ENCODE data around the gene TBC1D14. TPM values are rescaled to one million over a fixed set of nuclear protein-coding genes. Genes with fewer than 3 reads are reported as not detected.

Gene TBC1D14
- total and polyA plus RNA-seq, 2 of the 4 experiments (the other 2 are of a cell fraction), result 31.7 to 40.7 TPM

DNA sequence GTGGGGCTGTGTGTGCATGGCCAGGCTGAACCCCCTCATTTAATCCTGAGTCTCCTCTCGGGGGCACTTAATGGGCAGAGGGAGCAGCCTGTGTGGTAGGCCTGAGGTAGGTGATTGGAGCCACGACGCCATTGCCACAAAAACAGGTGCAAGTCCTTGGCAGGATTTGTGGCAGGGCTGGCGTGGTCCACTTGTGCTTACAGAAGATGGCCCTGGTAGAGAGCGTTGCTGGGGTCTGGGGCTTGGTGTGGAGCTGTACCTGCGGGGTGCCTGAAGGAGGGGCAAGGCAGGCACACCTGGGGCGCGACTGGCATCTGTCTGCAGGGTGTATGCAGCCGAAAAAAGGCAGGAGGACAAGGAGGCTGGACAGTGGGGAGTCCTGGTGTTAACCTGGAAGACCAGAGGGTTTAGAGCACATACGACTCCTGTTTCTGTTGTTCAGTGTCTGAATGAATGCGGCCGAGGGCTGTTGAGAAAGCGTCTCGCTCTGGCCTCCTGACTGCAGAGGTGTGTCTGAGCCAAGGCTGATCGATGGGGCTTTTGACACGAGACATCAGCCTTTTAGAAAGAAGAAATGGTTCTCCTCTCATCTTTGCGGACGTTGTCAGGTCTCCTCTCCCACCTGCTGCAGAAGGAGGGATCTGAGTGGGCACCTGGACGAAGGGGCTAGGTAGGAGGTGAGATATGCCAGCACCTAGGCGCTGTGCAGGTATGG, 52.0 kb downstream of the TBC1D14 start:
- Histone ChIP-seq H4K5ac (ENCODE audit: low read depth, low read length) (no peak overlapping the region), H2AFZ (replicated peaks; ENCODE audit: low read length, poor library complexity) (no peak overlapping the region), H3K9me1 (ENCODE audit: insufficient read depth, low read length) (peaks cover 9% of the 10 kb centered on the region; the same call in 1 of the 2 replicates), H2BK20ac (ENCODE audit: low read depth, low read length) (no peak overlapping the region), H4K91ac (ENCODE audit: insufficient read depth, low read depth, low read length) (no peak overlapping the region), H2BK120ac (ENCODE audit: low read depth, low read length) (no peak overlapping the region), H3K36me3 (ENCODE audit: control insufficient read depth, insufficient read depth, low read length) (no peaks in the 10 kb centered on the region), H3K9ac (ENCODE audit: low read depth, low read length) (no peak overlapping the region), H3K4me2 (ENCODE audit: low read depth, low read length) (no peak overlapping the region), H2BK15ac (ENCODE audit: low read depth, low read length) (no peak overlapping the region), H3K79me1 (ENCODE audit: low read depth in 1 of 2, low read length in 2 of 2) (peaks cover 23 to 35% of the 10 kb centered on the region in 2 experiments), H4K20me1 (ENCODE audit: insufficient read depth, low read length) (peaks cover 9% of the 10 kb centered on the region; the same call in 1 of the 2 replicates), H3K14ac (replicated peaks; ENCODE audit: low read depth, low read length) (no peak overlapping the region), H3K56ac (ENCODE audit: extremely low read depth, insufficient read depth, low read length) (no peak overlapping the region), H3K27me3 (ENCODE audit: control insufficient read depth, insufficient read depth, low read length) (no peaks in the 10 kb centered on the region), H3K18ac (ENCODE audit: low read depth, low read length) (no peak overlapping the region), H2AK5ac (ENCODE audit: low read depth, low read length) (0 out of 2 replicates have a peak overlapping the region, but pooled peaks have one; percentile 40), H3K23ac (ENCODE audit: low read depth, low read length) (no peak overlapping the region), H3K27ac (ENCODE audit: insufficient read depth, low read length) (no peak overlapping the region), H3K4me3 (ENCODE audit: insufficient read depth, low read depth, low read length) (no peak overlapping the region), H3K9me3 (ENCODE audit: control insufficient read depth, insufficient read depth, low read length) (no peaks in the 10 kb centered on the region), H3K4me1 (ENCODE audit: control insufficient read depth, insufficient read depth, low read length) (peaks cover 13% of the 10 kb centered on the region), H2BK5ac (ENCODE audit: low read depth, low read length, poor library complexity, severe bottlenecking) (no peak overlapping the region), H4K8ac (ENCODE audit: low read depth in 2 of 2, low read length in 2 of 2) (no peak overlapping the region), H2AK9ac (replicated peaks; ENCODE audit: low read depth, low read length, poor library complexity) (no peak overlapping the region), H3K4ac (ENCODE audit: low read depth, low read length) (no peak overlapping the region)
- ATAC-seq (ENCODE audit: low read depth) (no peak), DNase-seq (no peak)
- no TSS peak for BruUV-seq (replicated peaks)
- WGBS, 2 experiments (ENCODE audit: extremely low coverage in 2 of 2, insufficient read length in 1 of 2), result 92% methylated on average over 12 of the region's 20 CpGs; no CpG with 5 or more reads in 1 of the 2 experiments
- dilution Hi-C loops (cut with HindIII; ENCODE audit: low sequenced_read_pairs, unreplicated experiment), result no loop called here
- POLR2A ChIA-PET (ENCODE audit: unreplicated experiment), result no interaction called here
- intact Hi-C loops (cut with micrococcal nuclease), result no loop called here
- no peak for TF ChIP-seq RFX5 (IDR thresholded peaks at IDR 0.05; ENCODE audit: low read depth, low read length)
- TF ChIP-seq, protein P1, sequence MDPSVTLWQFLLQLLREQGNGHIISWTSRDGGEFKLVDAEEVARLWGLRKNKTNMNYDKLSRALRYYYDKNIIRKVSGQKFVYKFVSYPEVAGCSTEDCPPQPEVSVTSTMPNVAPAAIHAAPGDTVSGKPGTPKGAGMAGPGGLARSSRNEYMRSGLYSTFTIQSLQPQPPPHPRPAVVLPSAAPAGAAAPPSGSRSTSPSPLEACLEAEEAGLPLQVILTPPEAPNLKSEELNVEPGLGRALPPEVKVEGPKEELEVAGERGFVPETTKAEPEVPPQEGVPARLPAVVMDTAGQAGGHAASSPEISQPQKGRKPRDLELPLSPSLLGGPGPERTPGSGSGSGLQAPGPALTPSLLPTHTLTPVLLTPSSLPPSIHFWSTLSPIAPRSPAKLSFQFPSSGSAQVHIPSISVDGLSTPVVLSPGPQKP (IDR thresholded peaks at IDR 0.05; ENCODE audit: borderline replicate concordance, low read depth, low read length), result no peak
- TF ChIP-seq MXI1 (IDR thresholded peaks at IDR 0.05; ENCODE audit: borderline replicate concordance, low read depth, low read length), result no peak
- TF ChIP-seq RAD21 (IDR thresholded peaks at IDR 0.05; ENCODE audit: low read length), result no peak
- no peak for TF ChIP-seq BHLHE40 (IDR thresholded peaks at IDR 0.05; ENCODE audit: low read depth, low read length)
- no peak for TF ChIP-seq RCOR1 (IDR thresholded peaks at IDR 0.05; ENCODE audit: insufficient replicate concordance, low read length)
- TF ChIP-seq NFE2L2 (IDR thresholded peaks at IDR 0.05; ENCODE audit: low read depth, low read length), result no peak
- no peak for TF ChIP-seq MAFK (IDR thresholded peaks at IDR 0.05; ENCODE audit: low read depth, low read length)
- no peak for TF ChIP-seq POLR2A (IDR thresholded peaks at IDR 0.05; ENCODE audit: low read depth, low read length)
- TF ChIP-seq, protein P2, sequence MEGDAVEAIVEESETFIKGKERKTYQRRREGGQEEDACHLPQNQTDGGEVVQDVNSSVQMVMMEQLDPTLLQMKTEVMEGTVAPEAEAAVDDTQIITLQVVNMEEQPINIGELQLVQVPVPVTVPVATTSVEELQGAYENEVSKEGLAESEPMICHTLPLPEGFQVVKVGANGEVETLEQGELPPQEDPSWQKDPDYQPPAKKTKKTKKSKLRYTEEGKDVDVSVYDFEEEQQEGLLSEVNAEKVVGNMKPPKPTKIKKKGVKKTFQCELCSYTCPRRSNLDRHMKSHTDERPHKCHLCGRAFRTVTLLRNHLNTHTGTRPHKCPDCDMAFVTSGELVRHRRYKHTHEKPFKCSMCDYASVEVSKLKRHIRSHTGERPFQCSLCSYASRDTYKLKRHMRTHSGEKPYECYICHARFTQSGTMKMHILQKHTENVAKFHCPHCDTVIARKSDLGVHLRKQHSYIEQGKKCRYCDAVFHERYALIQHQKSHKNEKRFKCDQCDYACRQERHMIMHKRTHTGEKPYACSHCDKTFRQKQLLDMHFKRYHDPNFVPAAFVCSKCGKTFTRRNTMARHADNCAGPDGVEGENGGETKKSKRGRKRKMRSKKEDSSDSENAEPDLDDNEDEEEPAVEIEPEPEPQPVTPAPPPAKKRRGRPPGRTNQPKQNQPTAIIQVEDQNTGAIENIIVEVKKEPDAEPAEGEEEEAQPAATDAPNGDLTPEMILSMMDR (conservative IDR thresholded peaks at IDR 0.05; ENCODE audit: low read depth, low read length), result no peak
- TF ChIP-seq, protein P3, sequence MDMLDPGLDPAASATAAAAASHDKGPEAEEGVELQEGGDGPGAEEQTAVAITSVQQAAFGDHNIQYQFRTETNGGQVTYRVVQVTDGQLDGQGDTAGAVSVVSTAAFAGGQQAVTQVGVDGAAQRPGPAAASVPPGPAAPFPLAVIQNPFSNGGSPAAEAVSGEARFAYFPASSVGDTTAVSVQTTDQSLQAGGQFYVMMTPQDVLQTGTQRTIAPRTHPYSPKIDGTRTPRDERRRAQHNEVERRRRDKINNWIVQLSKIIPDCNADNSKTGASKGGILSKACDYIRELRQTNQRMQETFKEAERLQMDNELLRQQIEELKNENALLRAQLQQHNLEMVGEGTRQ (IDR thresholded peaks at IDR 0.05; ENCODE audit: low read depth, low read length), result no peak
- no peak for TF ChIP-seq SMC3 (IDR thresholded peaks at IDR 0.05; ENCODE audit: low read depth, low read length)
- TF ChIP-seq MAZ (IDR thresholded peaks at IDR 0.05; ENCODE audit: borderline replicate concordance, low read depth, low read length), result no peak
- TF ChIP-seq FOS (IDR thresholded peaks at IDR 0.05; ENCODE audit: low read depth, low read length), result no peak
- TF ChIP-seq CEBPB (IDR thresholded peaks at IDR 0.05; ENCODE audit: low read depth, low read length), result no peak
- no peak for TF ChIP-seq CHD1 (IDR thresholded peaks at IDR 0.05; ENCODE audit: low read depth, low read length)
- CTCF ChIA-PET, result no interaction called here
- in situ Hi-C loops (cut with MboI; ENCODE audit: low sequenced_read_pairs), result no loop called here
